ENCODE measurements around the gene BMF. TPM values are rescaled to one million over a fixed set of nuclear protein-coding genes. Genes with fewer than 3 reads are reported as not detected.

BMF gene
- total and polyA plus RNA-seq, 4 donors, result 0.63 to 10.2 (median 4.0) TPM

GRCh38 chr15:40055576-40056293 is 52.9 kb downstream of the BMF start:
- H3K4me1 ChIP-seq (ENCODE audit: control insufficient read depth in 4 of 4, insufficient read depth in 4 of 4, low read length in 3 of 4), result peaks cover 12 to 27% (median 23%) of the 10 kb centered on the region in 4 donors
- WGBS, result 37% methylated on average over 14 of the region's 14 CpGs
- no peaks in the 10 kb centered on the region for H3K36me3 ChIP-seq (ENCODE audit: control insufficient read depth in 4 of 4, insufficient read depth in 3 of 4, low read depth in 1 of 4, low read length in 3 of 4)
- H3K27ac ChIP-seq (ENCODE audit: low read depth in 1 of 2, low read length in 2 of 2), result peak overlapping the region; percentile 15 to 71
- no peaks in the 10 kb centered on the region for H3K9me3 ChIP-seq (ENCODE audit: control insufficient read depth in 4 of 4, low read length in 3 of 4)
- H3K9ac ChIP-seq (ENCODE audit: low read depth in 1 of 2, low read length in 2 of 2), result no peak overlapping the region
- TF ChIP-seq MAX (IDR thresholded peaks at IDR 0.05) (peak; percentile 28), NR2F2 (IDR thresholded peaks at IDR 0.05) (no peak), CTCF (IDR thresholded peaks at IDR 0.05; ENCODE audit: low read depth, low read length, missing input control) (no peak), RAD21 (IDR thresholded peaks at IDR 0.05) (peak; percentile 22 to 60), HNF4G (IDR thresholded peaks at IDR 0.05) (no peak), SP1 (IDR thresholded peaks at IDR 0.05) (peak; percentile 33), YY1 (IDR thresholded peaks at IDR 0.05) (no peak), GABPA (IDR thresholded peaks at IDR 0.05 in 1 of 2, conservative IDR thresholded peaks at IDR 0.05 in 1 of 2) (no peak), TAF1 (conservative IDR thresholded peaks at IDR 0.05) (no peak), FOXA1 (IDR thresholded peaks at IDR 0.05) (peak; percentile 27), EGR1 (IDR thresholded peaks at IDR 0.05; ENCODE audit: low read depth in 2 of 2) (no peak), HNF4A (conservative IDR thresholded peaks at IDR 0.05) (peak; percentile 48 to 65), FOXA2 (IDR thresholded peaks at IDR 0.05) (peak; percentile 31), RXRA (IDR thresholded peaks at IDR 0.05) (peak; percentile 68 to 78), REST (IDR thresholded peaks at IDR 0.05) (no peak), ATF3 (IDR thresholded peaks at IDR 0.05) (no peak), ZBTB33 (IDR thresholded peaks at IDR 0.05) (no peak), JUND (IDR thresholded peaks at IDR 0.05) (peak in 1 of 2 donors; percentile 29)
- DNase-seq (ENCODE audit: low spot score), result no peak
- H3K27me3 ChIP-seq (ENCODE audit: control insufficient read depth in 4 of 4, insufficient read depth in 4 of 4, low read length in 3 of 4), result no peaks in the 10 kb centered on the region
- H3K4me3 ChIP-seq (ENCODE audit: low read depth in 1 of 3, low read length in 3 of 3), result no peak overlapping the region
